HepG2 (cell line): Measurements from ENCODE around the gene GAR1. TPM values are rescaled to one million over a fixed set of nuclear protein-coding genes. Genes with fewer than 3 reads are reported as not detected.
A peak's percentile ranks its signal among the peaks of the same experiment; 100 is the strongest.

Experiments
- AGO1 ChIP-seq: fragments of 200-400 bp; formaldehyde crosslinking; IDR thresholded peaks from 2 replicates; pipeline ENCODE4 v1.6.1; 2017; ENCODE audit warnings: mild to moderate bottlenecking, low read depth, low read length, moderate library complexity; ENCODE audit not compliant: poor library complexity, severe bottlenecking
- CCDC6 ChIP-seq: sonication (generic); formaldehyde crosslinking; IDR thresholded peaks from 2 replicates; pipeline ENCODE4 v1.8.1; 2022; ENCODE audit warnings: mild to moderate bottlenecking, missing genetic modification reagents, moderate library complexity
- ESRRA ChIP-seq: sonication (generic); formaldehyde crosslinking; IDR thresholded peaks from 2 replicates; pipeline ENCODE4 v1.5.1; 2020; ENCODE audit warnings: mild to moderate bottlenecking, low read depth, missing genetic modification reagents
- FOXA1 ChIP-seq, 2 experiments: fragments of 450-650 bp in 1 of 2; sonication (generic) in 1 of 2; formaldehyde crosslinking in 1 of 2; IDR thresholded peaks; 2 replicates each; pipeline versions ENCODE4 v1.4.0 to v1.6.1; 2016 to 2020; ENCODE audit warnings: missing genetic modification reagents in 1 of 2
- GZF1 ChIP-seq: sonication (generic); formaldehyde crosslinking; IDR thresholded peaks from 2 replicates; pipeline ENCODE4 v1.5.1; 2020; ENCODE audit warnings: mild to moderate bottlenecking, missing genetic modification reagents
- IKZF4 ChIP-seq: sonication (generic); formaldehyde crosslinking; IDR thresholded peaks from 2 replicates; pipeline ENCODE4 v1.5.1; 2020; ENCODE audit warnings: borderline replicate concordance, mild to moderate bottlenecking, low read depth, missing genetic modification reagents; ENCODE audit errors: not compliant biosample characterization
- ISL2 ChIP-seq: sonication (generic); formaldehyde crosslinking; IDR thresholded peaks from 2 replicates; pipeline ENCODE4 v1.5.0; 2020; ENCODE audit warnings: missing genetic modification reagents
- KLF9 ChIP-seq: IDR thresholded peaks from 2 replicates; pipeline ENCODE4 v1.6.1; 2016; ENCODE audit warnings: low read depth
- NRL ChIP-seq: sonication (generic); formaldehyde crosslinking; IDR thresholded peaks from 2 replicates; pipeline ENCODE4 v1.5.0; 2020; ENCODE audit warnings: missing genetic modification reagents, mild to moderate bottlenecking, moderate library complexity, borderline replicate concordance
- PTBP1 ChIP-seq: fragments of 200-400 bp; formaldehyde crosslinking; IDR thresholded peaks from 2 replicates; pipeline ENCODE4 v1.6.1; 2018; ENCODE audit warnings: low read length, low read depth; ENCODE audit not compliant: poor library complexity, severe bottlenecking
- REST ChIP-seq, 2 experiments: IDR thresholded peaks; 2 replicates each; pipeline ENCODE4 v1.6.1; 2011 to 2012; ENCODE audit warnings: low read length in 2 of 2, borderline replicate concordance in 1 of 2, low read depth in 1 of 2, mild to moderate bottlenecking in 1 of 2, moderate library complexity in 1 of 2
- SIX1 ChIP-seq: sonication (generic); formaldehyde crosslinking; IDR thresholded peaks from 2 replicates; pipeline ENCODE4 v1.4.0; 2020; ENCODE audit warnings: missing genetic modification reagents, borderline replicate concordance
- TIGD3 ChIP-seq: sonication (generic); formaldehyde crosslinking; IDR thresholded peaks from 2 replicates; pipeline ENCODE4 v1.5.1; 2020; ENCODE audit warnings: mild to moderate bottlenecking, missing genetic modification reagents, borderline replicate concordance
- YEATS4 ChIP-seq: sonication (generic); formaldehyde crosslinking; IDR thresholded peaks from 2 replicates; pipeline ENCODE4 v1.4.0; 2020; ENCODE audit warnings: missing genetic modification reagents, borderline replicate concordance
- ZKSCAN8 ChIP-seq: IDR thresholded peaks from 2 replicates; pipeline ENCODE4 v1.6.1; 2016; ENCODE audit warnings: borderline replicate concordance, missing genetic modification reagents, missing compliant biosample characterization
- ZNF138 ChIP-seq: sonication (generic); formaldehyde crosslinking; IDR thresholded peaks from 2 replicates; pipeline ENCODE4 v1.5.0; 2020; ENCODE audit warnings: mild to moderate bottlenecking, low read depth, missing genetic modification reagents
- ZNF256 ChIP-seq: sonication (generic); formaldehyde crosslinking; conservative IDR thresholded peaks from 2 replicates; pipeline ENCODE4 v1.4.0; 2020; ENCODE audit warnings: missing genetic modification reagents
- ZNF431 ChIP-seq: sonication (generic); formaldehyde crosslinking; IDR thresholded peaks from 2 replicates; pipeline ENCODE4 v1.9.0; 2022; ENCODE audit warnings: missing genetic modification reagents, low read depth, mild to moderate bottlenecking, borderline replicate concordance
- ZNF703 ChIP-seq: sonication (generic); formaldehyde crosslinking; IDR thresholded peaks from 2 replicates; pipeline ENCODE4 v1.5.1; 2020; ENCODE audit warnings: missing genetic modification reagents, mild to moderate bottlenecking, moderate library complexity, borderline replicate concordance
- polyA plus RNA-seq, 8 experiments: library from polyadenylated mRNA; depleted of rRNA in 3 of 8; stranded (reverse) in 7 of 8; unstranded in 1 of 8; fragments of >200 nt; fragmentation: Illumina TruSeq in 4 of 8; extraction: Trizol in 4 of 8; gene quantifications; 2 replicates each; pipeline versions ENCODE4 v1.2.1 to v1.2.3, GENCODE V29; 2011 to 2016; ENCODE audit warnings: low read depth in 4 of 8, missing spikeins in 1 of 8, mixed read lengths in 1 of 8; ENCODE audit not compliant: insufficient read depth in 1 of 8
- total RNA-seq, 5 experiments: library from RNA; depleted of rRNA; stranded (reverse); fragments of >200 nt; fragmentation: Illumina TruSeq; extraction: Trizol; gene quantifications; 2 replicates each; pipeline ENCODE4 v1.2.3, GENCODE V29; 2016; ENCODE audit warnings: low read depth in 1 of 5
- TF ChIP-seq, protein P1 (sequence below): IDR thresholded peaks from 2 replicates; pipeline ENCODE4 v1.6.1; 2016; ENCODE audit warnings: mild to moderate bottlenecking, missing biosample characterization, missing genetic modification reagents
- TF ChIP-seq, protein P2 (sequence below): sonication (generic); formaldehyde crosslinking; IDR thresholded peaks from 2 replicates; pipeline ENCODE4 v1.4.0; 2020; ENCODE audit warnings: low read depth, mild to moderate bottlenecking, missing genetic modification reagents

The GAR1 gene
- total and polyA plus RNA-seq, 2 of the 13 experiments (the other 11 are each of a cell fraction or from before 2014, with no cell fraction given), result 11.3 to 11.4 TPM

DNA sequence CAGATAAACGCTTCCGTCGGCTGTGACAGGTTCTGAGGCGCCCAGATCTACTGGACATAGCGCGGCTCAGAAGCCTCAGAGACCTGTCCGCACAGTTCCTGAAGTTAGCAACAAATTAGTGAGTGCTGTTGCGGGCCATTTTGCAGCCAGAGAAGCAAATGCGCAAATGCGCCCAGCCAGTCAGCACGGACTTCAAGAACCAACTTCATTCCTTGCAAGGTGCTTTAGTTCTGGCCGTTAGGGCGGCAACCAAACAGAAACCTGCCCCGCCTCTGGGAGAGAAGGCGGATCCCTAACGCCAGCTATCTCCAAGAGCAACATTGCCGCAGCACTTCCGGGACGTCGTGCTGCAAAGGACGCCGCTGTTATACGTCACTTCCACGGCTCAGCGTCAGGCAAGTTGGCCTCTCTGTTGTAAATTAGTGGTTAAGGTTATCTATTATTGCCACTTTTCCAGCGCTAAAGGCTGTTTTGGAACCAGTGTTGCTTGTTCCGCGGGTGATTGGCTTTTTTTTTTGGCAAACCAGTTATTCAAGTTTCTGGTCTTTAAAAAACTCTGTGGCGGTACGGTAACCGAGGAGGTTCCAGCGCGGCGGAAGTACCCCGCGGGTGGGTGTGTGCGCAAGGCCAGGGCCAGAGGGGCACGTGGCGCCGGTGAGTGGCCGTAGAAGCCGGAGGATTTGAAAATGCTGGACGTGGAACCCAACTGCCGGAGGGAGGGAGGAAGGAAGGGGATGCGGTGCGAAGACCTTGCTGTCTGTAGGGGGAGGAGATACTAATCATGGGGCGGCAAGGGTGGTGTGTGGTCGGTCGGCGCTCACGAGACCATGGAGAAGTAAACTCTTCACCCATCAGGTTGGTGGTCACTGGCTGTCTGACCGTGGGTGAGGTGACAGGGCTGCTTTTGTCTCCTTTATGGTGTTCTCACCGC, at the start of gene GAR1 (continued):
- TF ChIP-seq REST (IDR thresholded peaks at IDR 0.05; ENCODE audit: borderline replicate concordance in 1 of 2, low read depth in 1 of 2, low read length in 2 of 2) (peak in 1 of 2 experiments; percentile 40; a peak in 1 of 4 replicates), ISL2 (CRISPR knock-in tag) (0 out of 2 replicates have a peak, but pooled peaks have one; percentile 47), TIGD3 (CRISPR knock-in tag) (no peak), NRL (CRISPR knock-in tag) (0 out of 2 replicates have a peak, but pooled peaks have one; percentile 14), SIX1 (no peak), FOXA1 (IDR thresholded peaks at IDR 0.05) (no peak), FOXA1 (CRISPR knock-in tag; IDR thresholded peaks at IDR 0.05) (no peak), KLF9 (CRISPR knock-in tag) (peak; percentile 98), ZNF138 (CRISPR knock-in tag) (no peak), ESRRA (CRISPR knock-in tag) (0 out of 2 replicates have a peak, but pooled peaks have one; percentile 45), IKZF4 (peak; percentile 63), CCDC6 (CRISPR knock-in tag) (peak; percentile 62; the same call in 1 of the 2 replicates), YEATS4 (CRISPR knock-in tag) (peak; percentile 95), ZKSCAN8 (CRISPR knock-in tag) (peak; percentile 53; the same call in 1 of the 2 replicates), GZF1 (CRISPR knock-in tag) (no peak), ZNF256 (CRISPR knock-in tag) (0 out of 2 replicates have a peak, but pooled peaks have one; percentile 21), ZNF431 (CRISPR knock-in tag) (0 out of 2 replicates have a peak, but pooled peaks have one; percentile 31), AGO1 (no peak), PTBP1 (no peak), ZNF703 (peak; percentile 54; the same call in 1 of the 2 replicates)
- TF ChIP-seq, protein P1, sequence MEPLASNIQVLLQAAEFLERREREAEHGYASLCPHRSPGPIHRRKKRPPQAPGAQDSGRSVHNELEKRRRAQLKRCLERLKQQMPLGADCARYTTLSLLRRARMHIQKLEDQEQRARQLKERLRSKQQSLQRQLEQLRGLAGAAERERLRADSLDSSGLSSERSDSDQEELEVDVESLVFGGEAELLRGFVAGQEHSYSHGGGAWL (CRISPR knock-in tag), result peak; percentile 90; the same call in 1 of the 2 replicates
- TF ChIP-seq, protein P2, sequence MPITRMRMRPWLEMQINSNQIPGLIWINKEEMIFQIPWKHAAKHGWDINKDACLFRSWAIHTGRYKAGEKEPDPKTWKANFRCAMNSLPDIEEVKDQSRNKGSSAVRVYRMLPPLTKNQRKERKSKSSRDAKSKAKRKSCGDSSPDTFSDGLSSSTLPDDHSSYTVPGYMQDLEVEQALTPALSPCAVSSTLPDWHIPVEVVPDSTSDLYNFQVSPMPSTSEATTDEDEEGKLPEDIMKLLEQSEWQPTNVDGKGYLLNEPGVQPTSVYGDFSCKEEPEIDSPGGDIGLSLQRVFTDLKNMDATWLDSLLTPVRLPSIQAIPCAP (CRISPR knock-in tag), result no peak
